IMR-90 (cell line): ENCODE data around the gene LUC7L. TPM values are rescaled to one million over a fixed set of nuclear protein-coding genes. Genes with fewer than 3 reads are reported as not detected.
"Not testable (repeated sequence)": the region's sequence is repeated elsewhere in the genome, so short reads cannot be mapped to it uniquely, and the experiment has no call there.

ENCODE experiments used
- ATAC-seq: fragments of 200-7000 bp; cut with Tn5 transposase; 2 replicates; pipeline ENCODE4 v1.9.1; 2020; ENCODE audit warnings: low read depth, mild to moderate bottlenecking, moderate library complexity
- BruUV-seq: library from RNA; stranded (reverse); fragments of 400-500 nt; replicated peaks from 2 replicates; lab custom pipeline; 2021; lab: Mats Ljungman, UMichigan
- CTCF ChIA-PET: fragments of 300-600 bp; formaldehyde crosslinking; extraction: SDS; loops from one replicate; lab custom pipeline; 2021; ENCODE audit warnings: antibody characterized with exemption; lab: Yijun Ruan, JAX
- POLR2A ChIA-PET: fragments of 300-600 bp; sonication (Branson Sonifier 250); formaldehyde crosslinking; loops from one replicate; lab custom pipeline; 2022; ENCODE audit warnings: antibody characterized with exemption; ENCODE audit not compliant: unreplicated experiment; lab: Charles Lee
- DNase-seq: peaks from one replicate; pipeline ENCODE4 v3.0.0; 2013
- H2AFZ ChIP-seq: replicated peaks from 2 replicates; pipeline ENCODE3; 2013; ENCODE audit warnings: low read length, mild to moderate bottlenecking; ENCODE audit not compliant: poor library complexity
- H2AK5ac ChIP-seq: 2 replicates; pipeline ENCODE4 v1.6.1; 2013; ENCODE audit warnings: low read depth, low read length, inconsistent platforms
- H2AK9ac ChIP-seq: replicated peaks from 2 replicates; pipeline ENCODE3; 2013; ENCODE audit warnings: mild to moderate bottlenecking, low read depth, low read length, moderate library complexity; ENCODE audit not compliant: poor library complexity
- H2BK120ac ChIP-seq: 2 replicates; pipeline ENCODE4 v1.6.1; 2013; ENCODE audit warnings: low read depth, low read length, inconsistent platforms
- H2BK15ac ChIP-seq: 3 replicates; pipeline ENCODE4 v1.6.1; 2013; ENCODE audit warnings: low read depth, low read length, inconsistent platforms
- H2BK20ac ChIP-seq: 2 replicates; pipeline ENCODE4 v1.6.1; 2013; ENCODE audit warnings: low read depth, mild to moderate bottlenecking, inconsistent platforms, low read length, moderate library complexity
- H2BK5ac ChIP-seq: 2 replicates; pipeline ENCODE4 v1.6.1; 2013; ENCODE audit warnings: mild to moderate bottlenecking, low read depth, low read length, inconsistent platforms; ENCODE audit not compliant: poor library complexity, severe bottlenecking
- H3K14ac ChIP-seq: replicated peaks from 2 replicates; pipeline ENCODE4 v1.6.1; 2013; ENCODE audit warnings: low read depth, low read length, inconsistent platforms
- H3K18ac ChIP-seq: 2 replicates; pipeline ENCODE4 v1.6.1; 2013; ENCODE audit warnings: low read depth, low read length, control low read depth
- H3K23ac ChIP-seq: 2 replicates; pipeline ENCODE4 v1.6.1; 2013; ENCODE audit warnings: low read depth, low read length, inconsistent platforms
- H3K27ac ChIP-seq: 2 replicates; pipeline ENCODE4 v1.5.1; 2013; ENCODE audit warnings: mild to moderate bottlenecking, control low read depth, low read length; ENCODE audit not compliant: insufficient read depth
- H3K27me3 ChIP-seq: 2 replicates; pipeline ENCODE4 v1.6.1; 2013; ENCODE audit warnings: low read length; ENCODE audit not compliant: control insufficient read depth, insufficient read depth
- H3K36me3 ChIP-seq: 2 replicates; pipeline ENCODE4 v1.6.1; 2013; ENCODE audit warnings: low read length, mixed read lengths; ENCODE audit not compliant: control insufficient read depth, insufficient read depth
- H3K4ac ChIP-seq: 2 replicates; pipeline ENCODE4 v1.6.1; 2013; ENCODE audit warnings: low read depth, low read length, inconsistent platforms
- H3K4me1 ChIP-seq: 2 replicates; pipeline ENCODE4 v1.6.1; 2013; ENCODE audit warnings: low read length, mixed read lengths; ENCODE audit not compliant: control insufficient read depth, insufficient read depth
- H3K4me2 ChIP-seq: 2 replicates; pipeline ENCODE4 v1.6.1; 2013; ENCODE audit warnings: low read depth, mild to moderate bottlenecking, control low read depth, low read length, moderate library complexity
- H3K4me3 ChIP-seq: 2 replicates; pipeline ENCODE4 v1.5.1; 2013; ENCODE audit warnings: low read depth, mild to moderate bottlenecking, control low read depth, low read length, moderate library complexity; ENCODE audit not compliant: insufficient read depth
- H3K56ac ChIP-seq: 2 replicates; pipeline ENCODE4 v1.6.1; 2013; ENCODE audit warnings: low read length, inconsistent platforms; ENCODE audit not compliant: insufficient read depth; ENCODE audit errors: extremely low read depth
- H3K79me1 ChIP-seq, 2 experiments: 2 replicates each; pipeline ENCODE4 v1.6.1; 2013; ENCODE audit warnings: low read length in 2 of 2, inconsistent platforms in 1 of 2, low read depth in 1 of 2
- H3K9ac ChIP-seq: 2 replicates; pipeline ENCODE4 v1.6.1; 2013; ENCODE audit warnings: low read depth, low read length, control low read depth
- H3K9me1 ChIP-seq: 2 replicates; pipeline ENCODE4 v1.6.1; 2013; ENCODE audit warnings: low read length, inconsistent platforms; ENCODE audit not compliant: insufficient read depth
- H3K9me3 ChIP-seq: 2 replicates; pipeline ENCODE4 v1.6.1; 2013; ENCODE audit warnings: low read length; ENCODE audit not compliant: control insufficient read depth, insufficient read depth
- H4K20me1 ChIP-seq: 2 replicates; pipeline ENCODE4 v1.6.1; 2013; ENCODE audit warnings: low read length, inconsistent platforms; ENCODE audit not compliant: insufficient read depth
- H4K5ac ChIP-seq: 2 replicates; pipeline ENCODE4 v1.6.1; 2013; ENCODE audit warnings: mild to moderate bottlenecking, low read depth, low read length, control low read depth
- H4K8ac ChIP-seq, 2 experiments: 2 replicates each; pipeline ENCODE4 v1.6.1; 2013; ENCODE audit warnings: low read depth in 2 of 2, low read length in 2 of 2, control low read depth in 1 of 2, inconsistent platforms in 1 of 2
- H4K91ac ChIP-seq: 2 replicates; pipeline ENCODE4 v1.6.1; 2013; ENCODE audit warnings: low read depth, low read length, inconsistent platforms; ENCODE audit not compliant: insufficient read depth
- CTCF ChIP-seq: conservative IDR thresholded peaks from 2 replicates; pipeline ENCODE4 v1.5.1; 2012; ENCODE audit warnings: mild to moderate bottlenecking, low read depth, low read length, improper control_type of control experiment
- ELK1 ChIP-seq: fragments of 150-350 bp; IDR thresholded peaks from 2 replicates; pipeline ENCODE4 v1.6.1; 2016; ENCODE audit warnings: low read depth, mild to moderate bottlenecking, low read length, moderate library complexity, borderline replicate concordance
- RAD21 ChIP-seq: IDR thresholded peaks from 2 replicates; pipeline ENCODE4 v1.6.1; 2012; ENCODE audit warnings: low read length, improper control_type of control experiment
- WGBS, 2 experiments: methylation state at CpG; one replicate each; pipeline versions ENCODE4 v1.1.5 to v1.1.7; 2013; ENCODE audit warnings: missing lambda C conversion rate in 2 of 2; ENCODE audit not compliant: insufficient read length in 1 of 2; ENCODE audit errors: extremely low coverage in 2 of 2; 5-methylcytosine and 5-hydroxymethylcytosine counted together
- dilution Hi-C: fragments of 300-500 bp; cut with HindIII; formaldehyde crosslinking; loops from one replicate; pipeline ENCODE4 v1.14.3; 2018; ENCODE audit warnings: low sequenced_read_pairs; ENCODE audit not compliant: unreplicated experiment
- in situ Hi-C: fragments of 300-500 bp; cut with MboI; formaldehyde crosslinking; loops from 3 replicates; pipeline ENCODE4 v1.14.3; 2019; ENCODE audit warnings: low sequenced_read_pairs, inconsistent platforms, mixed read lengths
- intact Hi-C: fragments of 100-400 bp; cut with micrococcal nuclease; formaldehyde crosslinking; loops from 2 replicates; pipeline ENCODE4 v1.10.0; 2022
- polyA plus RNA-seq, 3 experiments: library from polyadenylated mRNA; depleted of rRNA; stranded (reverse); fragments of >200 nt; gene quantifications; 2 replicates each; pipeline ENCODE4 v1.2.3, GENCODE V29; 2012; ENCODE audit warnings: low replicate concordance in 1 of 3
- total RNA-seq: library from RNA; depleted of rRNA; stranded (reverse); fragments of >200 nt; gene quantifications from 2 replicates; pipeline ENCODE4 v1.2.3, GENCODE V29; 2012

LUC7L gene
- total and polyA plus RNA-seq, 2 of the 4 experiments (the other 2 are of a cell fraction) = 21.5 to 55.6 TPM

- TF ChIP-seq ELK1 (no peak), RAD21 (no peak), CTCF (no peak)
These were observed 1.7 kb upstream of the LUC7L start (continued) for GRCh38 chr16:230949-231348.

- H3K56ac ChIP-seq, H3K9me3 ChIP-seq, H4K5ac ChIP-seq, BruUV-seq, H3K9me1 ChIP-seq, H3K27me3 ChIP-seq, H3K18ac ChIP-seq, H3K4ac ChIP-seq, H2AFZ ChIP-seq, H3K4me1 ChIP-seq, ATAC-seq, dilution Hi-C loops, H2AK5ac ChIP-seq, H2AK9ac ChIP-seq, H3K14ac ChIP-seq, H4K91ac ChIP-seq, DNase-seq, CTCF ChIA-PET, in situ Hi-C loops, H2BK20ac ChIP-seq, H2BK120ac ChIP-seq, H3K4me2 ChIP-seq, H3K27ac ChIP-seq, H2BK5ac ChIP-seq, H3K4me3 ChIP-seq, H3K23ac ChIP-seq, H4K8ac ChIP-seq, H2BK15ac ChIP-seq, intact Hi-C loops, H3K9ac ChIP-seq, POLR2A ChIA-PET: not testable (repeated sequence)
- Histone ChIP-seq H4K20me1 (peaks cover 42% of the 10 kb centered on the region), H3K79me1 (peaks cover 6 to 35% of the 10 kb centered on the region in 2 experiments; a peak in 3 of 4 replicates), H3K36me3 (peaks cover 11% of the 10 kb centered on the region)
- 89% methylated on average over 12 of the region's 18 CpGs; no CpG with 5 or more reads in 1 of the 2 experiments for WGBS, 2 experiments
These were observed 1.1 kb upstream of the LUC7L start for GRCh38 chr16:230351-230750.
